Osteocyte (in vitro differentiated cells): ENCODE data around the gene MEGF10. TPM values are rescaled to one million over a fixed set of nuclear protein-coding genes. Genes with fewer than 3 reads are reported as not detected.

Experiments used
- DNase-seq: peaks from one replicate; pipeline ENCODE4 v3.0.0; 2021; ENCODE audit warnings: mixed read lengths; ENCODE audit not compliant: unreplicated experiment; ENCODE audit errors: extremely low spot score
- H3K27ac Mint-ChIP-seq: one replicate; pipeline ENCODE4 v1.8.0; 2021; ENCODE audit warnings: mild to moderate bottlenecking, mixed read lengths; ENCODE audit not compliant: unreplicated experiment
- H3K27me3 Mint-ChIP-seq: one replicate; pipeline ENCODE4 v1.8.0; 2021; ENCODE audit warnings: mixed read lengths; ENCODE audit not compliant: unreplicated experiment
- H3K36me3 Mint-ChIP-seq: one replicate; pipeline ENCODE4 v1.8.0; 2021; ENCODE audit warnings: mixed read lengths; ENCODE audit not compliant: unreplicated experiment
- H3K4me1 Mint-ChIP-seq: one replicate; pipeline ENCODE4 v1.8.0; 2021; ENCODE audit warnings: mixed read lengths; ENCODE audit not compliant: unreplicated experiment
- H3K4me3 Mint-ChIP-seq: one replicate; pipeline ENCODE4 v1.8.0; 2021; ENCODE audit warnings: mild to moderate bottlenecking, moderate library complexity, mixed read lengths; ENCODE audit not compliant: unreplicated experiment
- H3K9me3 Mint-ChIP-seq: one replicate; pipeline ENCODE4 v1.8.0; 2021; ENCODE audit warnings: mixed read lengths; ENCODE audit not compliant: unreplicated experiment
- total RNA-seq: library from RNA; stranded (reverse); gene quantifications from 2 replicates; pipeline ENCODE4 v1.2.1, GENCODE V29; 2021
- TF ChIP-seq, protein P1 (sequence below): fragments of 200-600 bp; sonication (generic); IDR thresholded peaks from 2 replicates; pipeline ENCODE4 v1.5.0; 2021; ENCODE audit warnings: antibody characterized with exemption, mild to moderate bottlenecking, moderate library complexity

Gene MEGF10
- total RNA-seq, 1 donor from 2014 or later, result 39.8 TPM

- Mint-ChIP-seq H3K4me3 (no peak overlapping the region), H3K9me3 (no peaks in the 10 kb centered on the region), H3K4me1 (peaks cover 22% of the 10 kb centered on the region), H3K27ac (no peak overlapping the region), H3K36me3 (peaks cover 18% of the 10 kb centered on the region), H3K27me3 (no peaks in the 10 kb centered on the region)
- no peak for DNase-seq
- TF ChIP-seq, protein P1, sequence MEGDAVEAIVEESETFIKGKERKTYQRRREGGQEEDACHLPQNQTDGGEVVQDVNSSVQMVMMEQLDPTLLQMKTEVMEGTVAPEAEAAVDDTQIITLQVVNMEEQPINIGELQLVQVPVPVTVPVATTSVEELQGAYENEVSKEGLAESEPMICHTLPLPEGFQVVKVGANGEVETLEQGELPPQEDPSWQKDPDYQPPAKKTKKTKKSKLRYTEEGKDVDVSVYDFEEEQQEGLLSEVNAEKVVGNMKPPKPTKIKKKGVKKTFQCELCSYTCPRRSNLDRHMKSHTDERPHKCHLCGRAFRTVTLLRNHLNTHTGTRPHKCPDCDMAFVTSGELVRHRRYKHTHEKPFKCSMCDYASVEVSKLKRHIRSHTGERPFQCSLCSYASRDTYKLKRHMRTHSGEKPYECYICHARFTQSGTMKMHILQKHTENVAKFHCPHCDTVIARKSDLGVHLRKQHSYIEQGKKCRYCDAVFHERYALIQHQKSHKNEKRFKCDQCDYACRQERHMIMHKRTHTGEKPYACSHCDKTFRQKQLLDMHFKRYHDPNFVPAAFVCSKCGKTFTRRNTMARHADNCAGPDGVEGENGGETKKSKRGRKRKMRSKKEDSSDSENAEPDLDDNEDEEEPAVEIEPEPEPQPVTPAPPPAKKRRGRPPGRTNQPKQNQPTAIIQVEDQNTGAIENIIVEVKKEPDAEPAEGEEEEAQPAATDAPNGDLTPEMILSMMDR, result no peak
Measured at GRCh38 chr5:127433526-127433925, 142.9 kb downstream of the MEGF10 start.

GRCh38 chr5:127434588-127434987 lies 144.0 kb downstream of the MEGF10 start:
- no peak for DNase-seq
- peaks cover 21% of the 10 kb centered on the region for H3K4me1 Mint-ChIP-seq
- H3K9me3 Mint-ChIP-seq, result no peaks in the 10 kb centered on the region
- no peak overlapping the region for H3K27ac Mint-ChIP-seq
- no peak overlapping the region for H3K4me3 Mint-ChIP-seq
- TF ChIP-seq, protein P1, result no peak
- H3K36me3 Mint-ChIP-seq, result peaks cover 19% of the 10 kb centered on the region
- H3K27me3 Mint-ChIP-seq, result no peaks in the 10 kb centered on the region

DNA sequence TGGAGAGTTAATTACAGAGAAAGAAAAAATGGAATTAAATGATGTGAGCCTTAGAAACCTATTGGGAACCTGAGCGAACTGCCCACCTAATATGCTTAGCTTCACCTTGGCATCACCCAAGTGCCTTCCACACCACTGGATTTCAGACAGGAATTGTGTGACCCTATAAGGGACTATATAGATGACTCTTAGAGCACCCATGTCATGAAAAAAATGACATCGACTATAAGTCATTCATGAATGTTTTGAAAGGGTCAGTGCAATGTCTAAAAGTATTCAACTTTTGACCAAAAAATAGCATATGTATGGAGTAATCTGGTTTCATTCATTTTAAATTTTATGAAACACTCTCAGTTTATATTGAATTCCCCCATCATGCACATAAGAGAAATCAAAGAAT lies 145.2 kb downstream of the MEGF10 start:
- TF ChIP-seq, protein P1, result no peak
- Mint-ChIP-seq H3K9me3 (no peaks in the 10 kb centered on the region), H3K27me3 (no peaks in the 10 kb centered on the region), H3K4me3 (no peak overlapping the region), H3K4me1 (peaks cover 21% of the 10 kb centered on the region), H3K36me3 (peaks cover 17% of the 10 kb centered on the region), H3K27ac (no peak overlapping the region)
- DNase-seq, result no peak

- peaks cover 9% of the 10 kb centered on the region for H3K36me3 Mint-ChIP-seq
- H3K9me3 Mint-ChIP-seq, result no peaks in the 10 kb centered on the region
- peaks cover 34% of the 10 kb centered on the region for H3K4me1 Mint-ChIP-seq
- no peaks in the 10 kb centered on the region for H3K27me3 Mint-ChIP-seq
- no peak overlapping the region for H3K4me3 Mint-ChIP-seq
- TF ChIP-seq, protein P1, result no peak
- no peak for DNase-seq
- H3K27ac Mint-ChIP-seq, result no peak overlapping the region
Measured at GRCh38 chr5:127439644-127440043, 149.0 kb downstream of the MEGF10 start.

GRCh38 chr5:127440831-127441230 lies 150.2 kb downstream of the MEGF10 start:
- Mint-ChIP-seq H3K27ac (peak overlapping the region; percentile 91), H3K27me3 (no peaks in the 10 kb centered on the region), H3K36me3 (peaks cover 4% of the 10 kb centered on the region), H3K4me3 (peak overlapping the region; percentile 55), H3K9me3 (no peaks in the 10 kb centered on the region), H3K4me1 (peaks cover 34% of the 10 kb centered on the region)
- no peak for DNase-seq
- TF ChIP-seq, protein P1, result no peak
